BE2C (cell line): Measurements from ENCODE around the gene GLYATL1.

Source experiments
- DNase-seq: peaks from one replicate; pipeline ENCODE4 v3.0.0-alpha.2; 2020
- H3K27me3 ChIP-seq: fragments of 250-450 bp; sonication (Bioruptor Pico); 2 replicates; pipeline ENCODE4 v1.5.1; 2020; ENCODE audit warnings: mild to moderate bottlenecking
- H3K36me3 ChIP-seq: fragments of 250-450 bp; sonication (Bioruptor Pico); 2 replicates; pipeline ENCODE4 v1.5.1; 2020; ENCODE audit warnings: mild to moderate bottlenecking
- H3K4me1 ChIP-seq: fragments of 250-450 bp; sonication (Bioruptor Pico); 2 replicates; pipeline ENCODE4 v1.5.1; 2020
- H3K4me3 ChIP-seq: 2 replicates; pipeline ENCODE4 v1.5.1; 2011; ENCODE audit warnings: low read depth, low read length
- H3K9me3 ChIP-seq: fragments of 250-450 bp; sonication (Bioruptor Pico); 2 replicates; pipeline ENCODE4 v1.5.1; 2020
- TF ChIP-seq, protein P1 (sequence below): IDR thresholded peaks from 2 replicates; pipeline ENCODE4 v1.5.1; 2012; ENCODE audit warnings: mild to moderate bottlenecking, low read depth, low read length

The GLYATL1 gene

GRCh38 chr11:58914821-58915543, 24.3 kb upstream of the GLYATL1 start:
- H3K36me3 ChIP-seq, result no peaks in the 10 kb centered on the region
- H3K4me1 ChIP-seq, result no peaks in the 10 kb centered on the region
- no peaks in the 10 kb centered on the region for H3K9me3 ChIP-seq
- no peak for DNase-seq
- TF ChIP-seq, protein P1, sequence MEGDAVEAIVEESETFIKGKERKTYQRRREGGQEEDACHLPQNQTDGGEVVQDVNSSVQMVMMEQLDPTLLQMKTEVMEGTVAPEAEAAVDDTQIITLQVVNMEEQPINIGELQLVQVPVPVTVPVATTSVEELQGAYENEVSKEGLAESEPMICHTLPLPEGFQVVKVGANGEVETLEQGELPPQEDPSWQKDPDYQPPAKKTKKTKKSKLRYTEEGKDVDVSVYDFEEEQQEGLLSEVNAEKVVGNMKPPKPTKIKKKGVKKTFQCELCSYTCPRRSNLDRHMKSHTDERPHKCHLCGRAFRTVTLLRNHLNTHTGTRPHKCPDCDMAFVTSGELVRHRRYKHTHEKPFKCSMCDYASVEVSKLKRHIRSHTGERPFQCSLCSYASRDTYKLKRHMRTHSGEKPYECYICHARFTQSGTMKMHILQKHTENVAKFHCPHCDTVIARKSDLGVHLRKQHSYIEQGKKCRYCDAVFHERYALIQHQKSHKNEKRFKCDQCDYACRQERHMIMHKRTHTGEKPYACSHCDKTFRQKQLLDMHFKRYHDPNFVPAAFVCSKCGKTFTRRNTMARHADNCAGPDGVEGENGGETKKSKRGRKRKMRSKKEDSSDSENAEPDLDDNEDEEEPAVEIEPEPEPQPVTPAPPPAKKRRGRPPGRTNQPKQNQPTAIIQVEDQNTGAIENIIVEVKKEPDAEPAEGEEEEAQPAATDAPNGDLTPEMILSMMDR, result no peak
- H3K4me3 ChIP-seq, result no peak overlapping the region
- no peaks in the 10 kb centered on the region for H3K27me3 ChIP-seq

DNA sequence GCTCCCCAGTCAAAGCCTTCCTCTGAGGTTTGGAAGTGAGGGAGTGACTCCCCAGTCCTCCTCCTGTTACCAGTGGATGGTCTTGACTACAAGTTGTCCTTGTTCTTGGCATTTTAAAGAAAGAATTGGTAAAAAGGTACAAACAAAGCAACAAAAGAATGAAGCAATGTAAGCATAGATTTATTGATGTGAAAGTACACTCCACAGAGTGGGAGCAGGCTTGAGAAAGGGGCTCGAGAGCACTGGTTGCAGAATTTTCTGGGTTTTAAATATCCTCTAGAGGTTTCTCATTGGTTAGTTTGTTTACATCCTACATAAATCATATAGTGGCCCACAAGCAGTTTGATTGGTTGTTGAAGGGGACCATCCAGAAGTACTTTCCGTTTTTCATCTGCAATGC, 22.7 kb upstream of the GLYATL1 start:
- DNase-seq, result no peak
- H3K4me1 ChIP-seq, result no peaks in the 10 kb centered on the region
- no peaks in the 10 kb centered on the region for H3K9me3 ChIP-seq
- no peaks in the 10 kb centered on the region for H3K36me3 ChIP-seq
- TF ChIP-seq, protein P1, result no peak
- H3K4me3 ChIP-seq, result no peak overlapping the region
- no peaks in the 10 kb centered on the region for H3K27me3 ChIP-seq

DNA sequence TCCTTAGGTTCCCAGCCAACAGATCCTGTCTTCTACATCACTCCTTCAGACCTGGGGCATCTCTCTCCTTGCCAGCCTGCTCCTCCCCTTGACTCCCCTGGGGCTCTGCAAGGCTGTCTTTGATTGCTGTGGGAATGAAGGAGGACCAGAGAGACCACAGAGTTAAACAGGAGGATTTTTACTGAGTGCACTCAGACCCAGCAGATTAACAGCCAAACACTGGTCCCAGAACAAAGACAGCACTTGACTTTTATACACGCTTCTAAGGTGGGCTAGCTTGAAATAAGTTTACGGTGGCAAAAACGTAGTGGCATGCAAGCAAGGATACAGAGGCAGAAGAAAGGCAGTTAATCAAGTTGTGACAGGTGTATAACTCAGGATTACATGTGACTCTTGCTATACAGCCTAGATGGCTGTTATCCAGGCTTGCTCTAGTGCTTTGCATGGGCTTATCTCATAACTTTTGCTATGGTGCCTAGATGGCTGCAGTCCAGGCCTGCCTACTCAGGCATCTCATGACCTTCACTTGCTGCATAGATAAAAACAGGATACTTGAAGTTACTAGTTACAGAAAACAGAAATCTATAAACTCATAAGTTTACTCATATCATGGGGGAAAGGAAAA, 22.0 kb upstream of the GLYATL1 start:
- no peaks in the 10 kb centered on the region for H3K4me1 ChIP-seq
- no peak for DNase-seq
- H3K27me3 ChIP-seq, result no peaks in the 10 kb centered on the region
- H3K4me3 ChIP-seq, result no peak overlapping the region
- H3K36me3 ChIP-seq, result no peaks in the 10 kb centered on the region
- TF ChIP-seq, protein P1, result no peak
- H3K9me3 ChIP-seq, result no peaks in the 10 kb centered on the region

- Histone ChIP-seq H3K9me3 (no peaks in the 10 kb centered on the region), H3K4me1 (no peaks in the 10 kb centered on the region), H3K27me3 (no peaks in the 10 kb centered on the region), H3K36me3 (no peaks in the 10 kb centered on the region), H3K4me3 (no peak overlapping the region)
- DNase-seq, result no peak
- TF ChIP-seq, protein P1, result no peak
Measured at GRCh38 chr11:58919561-58919960, 19.7 kb upstream of the GLYATL1 start.

- TF ChIP-seq, protein P1, result no peak
- Histone ChIP-seq H3K27me3 (no peaks in the 10 kb centered on the region), H3K4me1 (no peaks in the 10 kb centered on the region), H3K4me3 (no peak overlapping the region), H3K9me3 (no peaks in the 10 kb centered on the region), H3K36me3 (no peaks in the 10 kb centered on the region)
- DNase-seq, result no peak
Measured at GRCh38 chr11:58919980-58920379, 19.3 kb upstream of the GLYATL1 start.

- no peaks in the 10 kb centered on the region for H3K9me3 ChIP-seq
- no peak for DNase-seq
- TF ChIP-seq, protein P1, result no peak
- H3K36me3 ChIP-seq, result no peaks in the 10 kb centered on the region
- no peaks in the 10 kb centered on the region for H3K4me1 ChIP-seq
- no peak overlapping the region for H3K4me3 ChIP-seq
- H3K27me3 ChIP-seq, result no peaks in the 10 kb centered on the region
Measured at GRCh38 chr11:58921778-58922390, 17.4 kb upstream of the GLYATL1 start.
